Measurements from ENCODE around the gene RBBP6. TPM values are rescaled to one million over a fixed set of nuclear protein-coding genes. Genes with fewer than 3 reads are reported as not detected.
"Not testable (repeated sequence)": the region's sequence is repeated elsewhere in the genome, so short reads cannot be mapped to it uniquely, and the experiment has no call there.

The RBBP6 gene
- total RNA-seq, 2 donors from 2014 or later: 34.7 to 39.0 TPM

DNA sequence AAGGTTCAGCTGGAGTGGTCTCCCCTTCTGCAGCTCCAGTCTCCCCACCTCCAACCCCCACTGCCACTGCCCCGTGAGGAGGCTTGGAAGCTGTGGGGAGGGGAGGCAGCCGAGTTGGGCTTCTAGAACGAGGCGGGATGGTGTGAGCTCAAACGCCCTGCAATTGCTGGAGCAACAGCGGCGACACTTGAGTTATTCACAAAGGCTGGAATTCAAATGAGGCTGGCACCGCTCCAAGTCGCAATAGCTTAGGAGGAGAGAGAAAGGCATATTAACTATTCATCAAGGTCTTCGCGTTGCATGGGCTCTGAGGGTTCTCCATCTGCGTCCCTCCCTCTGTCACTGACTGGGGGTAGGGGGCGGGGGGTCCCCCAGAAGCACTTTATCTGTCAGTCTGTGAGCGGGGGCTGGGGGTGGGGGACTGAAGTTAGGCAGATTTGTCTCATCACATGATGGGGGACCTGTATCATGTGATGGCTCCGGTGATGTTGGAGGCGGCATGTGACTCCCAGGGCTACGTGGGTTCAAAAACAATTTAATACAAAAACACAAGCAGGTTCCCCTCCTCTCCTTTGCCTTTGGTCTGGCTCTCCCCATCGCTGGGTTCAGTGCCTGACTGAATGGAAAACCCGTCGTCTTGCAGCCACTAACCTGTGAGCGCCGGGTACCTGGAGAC is 70.5 kb downstream of the RBBP6 start:
- peaks cover 6% of the 10 kb centered on the region for H3K27me3 ChIP-seq
- H3K36me3 ChIP-seq: no peaks in the 10 kb centered on the region
- no peak overlapping the region for H3K4me3 ChIP-seq
- DNase-seq: peak; percentile 36
- H3K27ac ChIP-seq: no peak overlapping the region
- no peaks in the 10 kb centered on the region for H3K4me1 ChIP-seq
- no peak for TF ChIP-seq CTCF (IDR thresholded peaks at IDR 0.05)
- H3K9me3 ChIP-seq: no peaks in the 10 kb centered on the region
- intact Hi-C loops (cut with DNase I): no loop called here
- H3K9ac ChIP-seq (ENCODE audit: low read depth in 2 of 2, low read length in 2 of 2): no peak overlapping the region

DNA sequence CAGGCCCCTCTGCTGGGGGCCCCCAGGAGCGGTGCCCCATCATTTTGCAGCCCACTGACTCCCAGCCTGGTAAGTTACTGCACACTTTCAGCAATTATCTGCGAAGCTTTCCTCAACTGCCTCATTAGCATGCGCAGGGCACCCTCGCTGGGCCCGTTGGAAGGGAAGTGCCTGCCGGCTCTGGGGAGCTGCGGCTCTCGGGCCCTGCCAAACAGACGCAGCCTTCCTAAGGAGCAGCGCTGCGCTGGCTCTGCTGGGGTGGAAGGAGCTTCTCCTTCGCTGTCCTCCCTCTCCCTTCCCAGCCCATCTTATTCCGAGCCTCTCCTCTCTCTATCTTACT is 71.0 kb downstream of the RBBP6 start:
- H3K4me3 ChIP-seq: no peak overlapping the region
- H3K9me3 ChIP-seq: no peaks in the 10 kb centered on the region

DNA sequence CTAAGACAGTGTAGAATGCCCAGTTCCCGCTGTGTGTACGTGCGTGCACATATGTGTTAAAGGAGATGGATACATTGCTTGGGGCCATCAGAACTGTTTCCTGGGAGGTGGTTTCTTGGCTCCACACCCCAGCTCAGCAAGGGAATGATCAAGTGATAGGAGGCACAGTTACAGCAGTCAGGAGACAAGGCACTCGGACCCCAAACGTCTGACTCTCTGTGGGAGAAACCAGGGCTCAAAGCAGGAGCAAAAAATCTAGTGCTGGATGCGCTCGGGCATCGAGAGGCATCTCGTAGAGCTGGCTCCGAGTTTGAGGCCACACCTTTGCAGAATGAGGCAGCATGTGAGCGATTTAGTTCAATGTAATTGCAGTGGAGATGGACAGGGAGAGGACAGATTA is 71.9 kb downstream of the RBBP6 start:
- no peak for TF ChIP-seq CTCF (IDR thresholded peaks at IDR 0.05)
- Histone ChIP-seq H3K27me3 (peaks cover 6% of the 10 kb centered on the region), H3K27ac (no peak overlapping the region), H3K36me3 (no peaks in the 10 kb centered on the region), H3K4me3 (no peak overlapping the region), H3K9me3 (no peaks in the 10 kb centered on the region), H3K4me1 (no peaks in the 10 kb centered on the region), H3K9ac (ENCODE audit: low read depth in 2 of 2, low read length in 2 of 2) (no peak overlapping the region)
- intact Hi-C loops (cut with DNase I): no loop called here
- DNase-seq: no peak

More for the DNA sequence above, 71.0 kb downstream of the RBBP6 start:
- peaks cover 6% of the 10 kb centered on the region for H3K27me3 ChIP-seq
- no peak overlapping the region for H3K27ac ChIP-seq
- no peaks in the 10 kb centered on the region for H3K4me1 ChIP-seq
- TF ChIP-seq CTCF (IDR thresholded peaks at IDR 0.05): no peak
- intact Hi-C loops (cut with DNase I): no loop called here
- DNase-seq: no peak
- H3K36me3 ChIP-seq: no peaks in the 10 kb centered on the region
- no peak overlapping the region for H3K9ac ChIP-seq (ENCODE audit: low read depth in 2 of 2, low read length in 2 of 2)

- intact Hi-C loops (cut with DNase I): no loop called here
- TF ChIP-seq CTCF (IDR thresholded peaks at IDR 0.05): no peak
- DNase-seq: no peak
- H3K36me3 ChIP-seq: no peaks in the 10 kb centered on the region
- no peak overlapping the region for H3K9ac ChIP-seq (ENCODE audit: low read depth in 2 of 2, low read length in 2 of 2)
- H3K9me3 ChIP-seq: no peaks in the 10 kb centered on the region
- H3K27ac ChIP-seq: no peak overlapping the region
- H3K4me1 ChIP-seq: no peaks in the 10 kb centered on the region
- no peak overlapping the region for H3K4me3 ChIP-seq
- peaks cover 6% of the 10 kb centered on the region for H3K27me3 ChIP-seq
Observed at GRCh38 chr16:24612656-24613055, 73.3 kb downstream of the RBBP6 start.

DNA sequence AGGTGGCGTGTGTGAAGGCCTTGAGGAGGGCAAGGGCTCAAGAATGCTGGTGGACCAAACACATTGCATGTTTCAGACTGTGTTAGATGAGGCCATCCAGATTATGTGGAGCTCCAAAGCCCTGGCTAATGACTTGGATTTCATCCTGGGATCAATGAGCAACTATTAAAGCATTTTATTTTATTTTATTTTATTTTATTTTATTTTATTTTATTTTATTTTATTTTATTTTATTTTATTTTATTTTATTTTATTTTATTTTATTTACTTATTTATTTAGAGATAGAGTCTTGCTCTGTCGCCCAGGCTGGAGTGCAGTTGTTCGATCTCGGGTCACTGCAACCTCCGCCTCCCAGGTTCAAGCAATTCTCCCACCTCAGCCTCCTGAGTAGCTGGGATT is 73.9 kb downstream of the RBBP6 start:
- H3K27me3 ChIP-seq; intact Hi-C loops (cut with DNase I); H3K36me3 ChIP-seq; H3K9me3 ChIP-seq; DNase-seq; H3K4me1 ChIP-seq; H3K4me3 ChIP-seq; H3K9ac ChIP-seq (ENCODE audit: low read depth in 2 of 2, low read length in 2 of 2); H3K27ac ChIP-seq: not testable (repeated sequence)

DNA sequence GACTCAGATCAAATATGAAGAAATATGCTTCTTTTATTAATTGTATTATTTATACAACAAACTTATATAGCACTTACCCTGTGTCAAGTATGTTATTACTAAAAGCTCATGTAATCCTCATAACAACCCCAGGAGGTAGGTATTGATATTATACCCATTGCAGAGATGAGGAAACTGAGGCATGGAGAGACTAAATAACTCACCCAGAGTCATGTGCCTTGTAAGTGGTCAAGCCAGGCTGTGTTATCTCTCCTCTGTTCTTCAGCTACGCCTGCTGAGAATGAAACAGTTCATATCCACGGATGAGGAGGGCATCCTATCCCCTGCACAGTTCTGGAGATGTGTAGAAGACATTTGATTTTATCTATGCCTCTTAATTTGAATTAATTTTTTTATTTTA is 78.1 kb downstream of the RBBP6 start:
- no peak for TF ChIP-seq CTCF (IDR thresholded peaks at IDR 0.05)
- Histone ChIP-seq H3K36me3 (no peaks in the 10 kb centered on the region), H3K4me1 (no peaks in the 10 kb centered on the region), H3K27ac (no peak overlapping the region), H3K27me3 (no peaks in the 10 kb centered on the region), H3K9me3 (no peaks in the 10 kb centered on the region), H3K9ac (ENCODE audit: low read depth in 2 of 2, low read length in 2 of 2) (no peak overlapping the region), H3K4me3 (no peak overlapping the region)
- DNase-seq: no peak
- intact Hi-C loops (cut with DNase I): no loop called here

Other genes with a start within 250 kb of the RBBP6 start
- 10 to 100 TPM; 32.8 to 33.2 TPM for gene TNRC6A, start 190.1 kb downstream of the RBBP6 start, total RNA-seq